PC-9 (cell line): ENCODE measurements around the gene TAF6.

Experiments used
- CTCF ChIP-seq: fragments of 200-600 bp; sonication (generic); conservative IDR thresholded peaks from 2 replicates; pipeline ENCODE4 v1.6.1; 2017; ENCODE audit warnings: mixed run types, antibody characterized with exemption, mild to moderate bottlenecking, moderate library complexity
- EZH2 ChIP-seq: fragments of 200-600 bp; sonication (generic); IDR thresholded peaks from 2 replicates; pipeline ENCODE4 v1.8.0; 2017; ENCODE audit warnings: antibody characterized with exemption, low read depth

- no peak for TF ChIP-seq CTCF
- no peak for TF ChIP-seq EZH2
Measured at GRCh38 chr7:100074841-100075240, 44.3 kb downstream of the TAF6 start.
